Embryonic facial prominence (tissue), 1 donor: ENCODE measurements around the gene LDLRAD4.
"Not testable (repeated sequence)": the region's sequence is repeated elsewhere in the genome, so short reads cannot be mapped to it uniquely, and the experiment has no call there.

Source experiments
- DNase-seq: peaks from one replicate; pipeline ENCODE4 v3.0.0-alpha.2; 2016; ENCODE audit errors: extremely low spot score

LDLRAD4 gene

GRCh38 chr18:13246591-13246990 lies 28.0 kb downstream of the LDLRAD4 start:
- no peak for DNase-seq

GRCh38 chr18:13247506-13247905 lies 28.9 kb downstream of the LDLRAD4 start:
- no peak for DNase-seq

- DNase-seq, result no peak
Observed at GRCh38 chr18:13252686-13253410, 34.3 kb downstream of the LDLRAD4 start.

- DNase-seq, result no peak
Observed at GRCh38 chr18:13253786-13254688, 35.5 kb downstream of the LDLRAD4 start.

DNA sequence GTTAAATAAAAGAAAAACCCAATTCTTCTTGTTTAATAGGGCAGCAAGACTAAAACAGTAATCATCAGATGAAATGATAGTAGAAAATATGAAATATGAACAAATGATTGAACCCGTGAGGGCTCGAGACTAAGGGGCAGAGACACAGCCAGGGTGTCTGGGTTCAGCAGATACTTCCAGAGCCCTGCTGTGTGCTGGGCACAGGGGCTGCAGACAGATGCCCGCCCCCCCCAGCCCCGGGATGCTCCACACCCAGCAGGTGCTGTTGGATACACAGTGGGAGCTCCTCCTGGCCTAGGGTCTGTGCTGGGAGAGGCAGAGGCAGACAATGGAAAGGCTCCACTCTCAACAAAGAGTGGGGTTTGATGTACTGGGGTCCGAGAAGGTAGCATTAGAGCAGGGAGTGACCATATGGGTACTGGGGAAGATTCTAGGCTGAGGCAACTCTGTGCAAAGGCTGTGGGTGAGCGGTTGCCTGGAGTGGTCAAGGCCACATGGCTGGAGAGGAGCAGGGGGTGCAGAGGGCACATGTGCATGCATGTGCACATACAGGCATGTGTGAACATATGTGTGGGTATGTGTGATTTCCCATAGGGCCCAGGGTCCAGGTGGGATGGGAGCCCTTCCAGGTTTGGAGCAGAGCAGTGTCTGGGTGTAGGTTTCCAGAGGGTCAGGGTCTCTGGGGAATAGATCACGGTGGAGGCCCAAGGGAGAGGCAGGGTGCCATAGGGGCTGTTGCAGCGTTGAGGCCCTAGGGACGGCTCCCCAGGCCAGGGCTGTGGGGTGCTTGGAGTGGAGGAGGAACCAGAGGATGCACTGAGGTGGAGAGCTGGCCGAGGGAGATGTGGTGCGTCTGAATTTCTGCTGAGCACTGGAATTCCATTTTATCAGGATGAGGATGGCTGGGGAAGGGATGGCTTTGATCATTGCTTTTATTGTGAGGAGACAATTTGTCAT lies 36.7 kb downstream of the LDLRAD4 start:
- DNase-seq, result no peak

DNA sequence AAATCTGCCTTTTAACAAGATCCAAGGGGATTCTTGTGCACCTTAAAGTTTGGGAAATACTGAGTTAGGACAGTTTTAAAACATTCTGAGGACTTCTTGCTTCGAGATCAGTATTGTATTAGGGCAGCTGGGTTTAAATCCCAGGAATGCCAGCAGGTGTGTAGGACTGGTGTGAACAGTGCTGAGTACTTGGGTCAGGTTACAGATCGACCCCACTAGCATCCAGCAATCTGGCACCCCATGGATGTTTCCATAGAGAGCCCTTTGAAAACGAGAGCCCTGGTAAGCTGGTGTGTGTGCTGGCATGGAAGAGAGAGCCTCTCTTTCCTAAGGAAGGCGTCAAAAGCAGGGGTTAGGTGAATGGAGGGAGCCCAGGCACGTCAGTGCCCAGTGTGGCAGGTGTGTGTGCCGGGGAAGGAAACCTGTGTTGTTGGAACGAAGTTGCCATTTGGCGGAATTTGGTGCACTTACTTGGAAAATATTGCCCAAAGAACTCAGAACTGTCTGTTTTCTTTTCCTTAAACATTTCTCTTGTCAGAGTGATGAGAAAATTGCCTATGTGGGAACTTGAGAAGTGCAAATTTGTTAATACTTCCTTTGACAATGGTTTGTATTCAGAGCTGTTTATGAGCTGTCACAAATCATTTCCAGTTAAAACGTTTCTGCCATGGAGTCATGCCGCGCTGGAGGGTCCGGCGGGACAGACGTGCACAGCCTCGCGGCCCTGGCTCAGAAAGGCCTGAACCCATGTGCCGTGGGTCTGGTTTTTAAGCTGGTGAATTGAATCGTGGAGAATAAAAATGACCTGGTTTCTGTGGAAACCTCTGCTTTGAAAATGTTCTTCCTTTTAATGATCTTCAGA lies 38.1 kb downstream of the LDLRAD4 start:
- DNase-seq, result no peak

DNA sequence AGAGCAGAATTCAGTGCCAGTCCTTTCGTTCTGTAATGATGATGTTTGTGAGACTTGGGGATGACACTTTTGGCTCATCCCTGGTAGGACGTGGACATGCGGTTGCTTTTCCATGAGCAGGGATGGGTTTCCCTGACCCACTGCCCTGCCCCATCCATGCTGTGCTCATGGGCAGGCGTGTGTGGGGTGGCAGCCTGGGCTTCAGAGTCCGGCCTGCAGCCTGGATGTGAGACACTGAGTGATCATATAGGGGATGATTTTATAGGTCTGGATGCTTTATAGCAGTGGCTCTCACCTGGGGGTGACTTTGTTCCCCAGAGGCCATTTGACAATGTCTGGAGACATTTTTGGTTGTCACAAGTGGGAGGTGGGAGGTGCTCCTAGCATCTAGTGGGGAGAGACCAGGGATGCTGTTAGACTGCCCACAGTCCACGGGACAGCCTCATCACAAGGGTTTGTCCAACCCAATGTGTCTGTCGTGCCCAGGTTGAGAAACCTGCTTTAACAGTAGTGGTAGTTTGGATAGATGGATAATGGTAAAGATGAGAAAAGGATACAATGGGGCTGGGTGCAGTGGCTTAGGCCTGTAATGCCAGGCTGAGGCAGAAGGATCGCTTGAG lies 38.9 kb downstream of the LDLRAD4 start:
- DNase-seq, result no peak

DNA sequence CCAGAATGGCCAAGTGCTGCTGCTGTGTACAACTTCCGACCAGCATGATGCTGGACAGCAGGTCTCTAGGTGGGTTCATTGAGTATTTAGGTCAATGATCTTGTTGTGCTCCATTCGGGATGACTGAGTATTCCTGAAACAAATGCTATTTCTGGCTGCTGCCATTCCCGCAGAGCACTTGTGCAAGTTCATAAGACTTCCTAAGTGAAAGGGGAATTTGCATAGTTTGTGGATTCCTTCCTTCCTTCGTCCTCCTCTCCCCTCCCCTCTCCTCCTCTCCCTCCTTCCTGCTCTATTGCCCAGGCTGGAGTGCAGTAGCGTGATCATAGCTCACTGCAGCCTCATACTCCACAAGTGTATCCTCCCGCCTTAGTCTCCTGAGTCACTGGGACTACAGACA lies 40.4 kb downstream of the LDLRAD4 start:
- no peak for DNase-seq

DNA sequence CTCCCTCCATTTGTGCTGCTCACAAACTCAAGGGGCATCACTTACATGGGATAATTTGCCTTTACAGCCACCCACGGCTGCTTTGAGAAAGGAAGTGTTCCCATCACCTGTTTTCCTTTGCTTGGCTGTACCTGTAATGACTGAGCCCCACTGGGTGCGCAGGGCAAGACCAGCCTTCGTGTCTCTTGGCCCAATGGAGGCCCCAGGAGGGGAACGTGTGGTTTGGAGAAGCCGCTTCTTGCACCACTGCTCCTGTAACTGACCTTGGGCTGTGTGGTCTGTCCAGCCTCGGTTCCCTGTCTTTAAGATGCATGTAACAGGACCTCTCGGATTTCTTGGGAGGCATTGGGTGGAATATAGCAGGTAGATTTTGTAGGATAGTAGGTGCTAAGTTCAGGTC lies 41.1 kb downstream of the LDLRAD4 start:
- DNase-seq, result no peak

- DNase-seq, result no peak
Observed at GRCh38 chr18:13260197-13260934, 41.8 kb downstream of the LDLRAD4 start.

DNA sequence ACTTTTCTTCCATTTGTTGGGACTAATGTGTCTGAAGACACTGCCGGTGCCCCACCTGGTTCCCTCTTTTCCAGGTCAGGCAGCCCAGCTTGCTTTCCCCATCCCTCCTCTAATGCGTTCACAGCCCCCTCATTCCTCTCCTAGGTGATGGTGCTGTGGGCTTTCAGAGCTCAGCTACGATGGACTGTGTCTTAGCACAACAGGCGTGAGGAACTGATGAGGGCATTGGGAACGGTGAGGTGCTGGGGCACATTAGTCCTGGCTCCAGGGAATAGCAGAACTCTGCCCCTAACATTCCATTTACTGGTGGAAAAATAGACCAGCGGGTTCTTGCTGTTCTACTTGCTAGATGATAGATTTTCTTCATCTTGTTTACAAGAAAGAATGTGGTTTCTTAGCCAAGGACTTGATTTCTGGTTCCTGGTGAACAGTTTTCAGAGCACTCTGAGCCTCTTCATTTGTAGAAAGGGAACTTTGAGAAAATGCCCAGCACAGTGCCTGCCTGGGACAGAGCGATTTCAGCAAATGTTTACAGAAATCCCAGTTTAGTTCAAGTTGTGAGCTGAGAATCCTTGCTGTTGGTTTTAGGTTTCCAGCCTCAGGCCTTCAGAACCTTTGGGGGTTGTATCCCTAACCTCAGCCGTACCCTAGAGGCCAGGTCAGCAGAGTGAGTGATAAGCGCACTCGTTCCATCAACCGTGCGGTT lies 42.5 kb downstream of the LDLRAD4 start:
- no peak for DNase-seq

DNA sequence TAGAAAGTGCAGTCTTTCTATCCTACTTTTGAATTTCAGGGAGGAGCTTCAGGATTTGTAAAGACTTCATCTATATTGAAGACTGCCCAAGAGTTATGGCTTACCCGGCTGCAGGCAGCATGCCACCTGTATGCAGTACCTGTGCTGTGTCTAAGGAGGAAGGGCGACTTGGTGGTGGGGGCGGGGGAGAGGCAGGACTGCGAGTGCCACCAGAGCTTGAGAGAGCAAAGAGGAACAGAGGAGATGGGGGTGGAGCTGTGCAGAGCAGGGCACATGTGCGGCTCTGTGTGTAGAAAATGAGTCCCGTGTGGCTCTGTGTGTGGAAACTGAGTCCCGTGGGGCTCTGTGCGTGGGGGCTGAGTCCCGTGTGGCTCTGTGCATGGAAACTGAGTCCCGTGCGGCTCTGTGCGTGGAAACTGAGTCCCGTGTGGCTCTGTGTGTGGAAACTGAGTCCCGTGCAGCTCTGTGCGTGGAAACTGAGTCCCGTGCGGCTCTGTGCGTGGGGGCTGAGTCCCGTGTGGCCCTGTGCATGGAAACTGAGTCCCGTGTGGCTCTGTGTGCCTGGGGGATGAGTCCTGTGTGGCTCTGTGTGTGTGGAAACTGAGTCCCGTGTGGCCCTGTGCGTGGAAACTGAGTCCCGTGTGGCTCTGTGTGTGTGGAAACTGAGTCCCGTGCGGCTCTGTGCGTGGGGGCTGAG lies 43.2 kb downstream of the LDLRAD4 start:
- no peak for DNase-seq

GRCh38 chr18:13262358-13262680 lies 43.8 kb downstream of the LDLRAD4 start:
- DNase-seq, result not testable (repeated sequence)

GRCh38 chr18:13262839-13263691 lies 44.5 kb downstream of the LDLRAD4 start:
- DNase-seq, result no peak

GRCh38 chr18:13264091-13265007 lies 45.8 kb downstream of the LDLRAD4 start:
- no peak for DNase-seq
